Hematopoietic multipotent progenitor cell (in vitro differentiated cells): ENCODE data around the gene ATF3. TPM values are rescaled to one million over a fixed set of nuclear protein-coding genes. Genes with fewer than 3 reads are reported as not detected.

ENCODE experiments used
- DNase-seq, 3 donors: peaks; one replicate each; pipeline ENCODE4 v3.0.0-alpha.2; 2011 to 2015; ENCODE audit warnings: low read depth in 2 of 3, low spot score in 2 of 3
- total RNA-seq: library from RNA; depleted of rRNA; stranded (reverse); fragments of >200 nt; gene quantifications from one replicate; pipeline ENCODE4 v1.2.3, GENCODE V29; 2012

ATF3 gene
- total RNA-seq: 45.0 TPM

GRCh38 chr1:212608392-212608958 is at the start of gene ATF3:
ATF3 (plus strand) TSS chr1:212608761; CDS start chr1:212615022, 6,261 bp downstream.
- peak; percentile 60 to 98 (median 97) for DNase-seq

- no peak for DNase-seq
Measured at GRCh38 chr1:212559929-212560328, 48.6 kb upstream of the ATF3 start.

GRCh38 chr1:212560933-212561460 is 47.6 kb upstream of the ATF3 start:
- DNase-seq: no peak

DNA sequence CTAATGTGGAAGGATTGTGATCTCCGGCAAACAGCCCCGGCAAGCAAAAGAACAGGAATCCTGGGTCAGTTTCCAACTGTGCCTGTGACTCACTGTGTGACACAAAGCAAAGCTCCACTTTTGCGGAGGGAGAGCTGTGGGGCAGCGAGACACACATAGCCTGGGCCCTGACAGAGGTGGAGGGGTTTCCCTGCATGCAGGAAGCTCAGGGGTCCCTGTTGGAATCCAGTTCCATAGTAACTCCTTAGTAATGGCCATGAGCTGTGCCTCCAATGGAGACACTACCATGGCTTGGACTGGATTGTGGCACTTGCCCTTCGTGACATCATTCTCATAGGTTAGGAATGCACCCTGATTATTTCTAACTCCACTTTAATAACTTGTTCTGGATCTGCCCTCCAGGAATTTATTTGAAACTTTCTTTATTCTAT is 47.0 kb upstream of the ATF3 start:
- no peak for DNase-seq

DNA sequence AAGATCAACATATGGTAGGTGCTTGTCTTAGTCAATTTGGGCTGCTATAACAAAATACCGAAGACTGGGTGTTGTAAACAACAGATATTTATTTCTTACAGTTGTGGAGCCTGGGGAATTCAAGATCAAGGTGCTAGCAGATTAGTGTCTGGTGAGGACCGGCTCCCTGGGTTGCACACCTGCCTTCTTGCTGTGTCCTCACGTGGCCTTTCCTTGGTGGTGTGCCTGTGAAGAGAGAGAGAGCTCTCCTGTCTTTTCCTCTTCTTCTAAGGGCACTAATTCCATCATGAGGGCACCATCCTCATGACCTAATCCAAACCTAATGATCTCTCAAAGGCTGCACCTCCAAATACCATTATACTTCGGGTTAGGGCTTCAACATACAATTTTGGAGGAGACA is 45.8 kb upstream of the ATF3 start:
- DNase-seq: no peak

DNA sequence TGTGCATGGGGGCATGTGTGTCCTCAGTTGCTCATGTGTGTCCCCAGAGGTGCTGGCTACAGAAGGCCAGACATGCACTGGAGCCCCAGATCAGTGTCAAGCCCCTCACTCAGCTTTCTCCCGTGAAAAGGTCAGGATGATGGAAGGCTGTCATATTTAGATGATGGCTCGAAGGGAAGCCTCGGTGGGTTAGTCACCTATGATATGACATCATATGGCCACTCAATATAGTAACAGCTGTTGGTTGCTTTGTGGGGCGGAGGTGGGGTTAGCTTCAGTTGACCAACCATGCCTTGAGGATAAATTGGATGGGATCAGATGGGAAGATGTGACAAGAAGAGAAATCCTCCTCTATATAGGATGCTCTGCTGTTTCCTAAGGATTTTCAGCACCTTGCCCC is 43.5 kb upstream of the ATF3 start:
- no peak for DNase-seq

DNA sequence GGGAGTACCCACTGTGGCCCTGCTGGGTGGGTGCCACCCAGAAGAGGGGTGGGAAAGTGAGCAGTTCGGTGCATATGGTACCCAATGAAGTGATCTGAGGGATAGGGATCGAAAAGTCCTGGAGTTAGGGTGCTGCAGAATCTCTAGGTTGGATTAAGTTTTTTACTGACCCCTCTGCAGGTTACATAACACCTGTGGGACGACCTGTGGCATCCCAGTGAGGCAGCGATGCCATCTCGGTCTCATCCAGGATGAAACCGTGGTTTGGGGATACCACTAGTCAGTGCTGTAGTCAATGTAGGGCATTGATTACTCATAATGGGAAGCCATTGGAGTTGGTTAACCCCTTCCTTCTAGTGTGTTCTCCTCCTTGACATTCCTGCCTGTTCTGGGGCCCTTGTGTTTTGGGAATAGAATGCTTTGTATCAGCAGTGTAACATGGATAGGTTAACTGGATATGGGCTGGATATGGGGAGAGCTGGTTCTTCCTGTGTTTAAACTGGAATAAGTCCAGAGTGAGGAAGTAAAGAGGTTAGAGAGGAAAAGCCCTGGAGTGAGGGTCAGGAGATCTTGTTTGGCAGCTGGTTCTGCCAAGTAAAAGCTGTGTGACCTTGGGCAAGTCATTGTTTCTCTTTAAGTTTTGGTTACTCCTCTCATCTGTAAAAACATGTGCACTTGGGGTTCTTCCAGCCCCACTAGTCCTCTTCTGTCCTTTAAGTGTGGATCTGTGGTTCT is 42.8 kb upstream of the ATF3 start:
- no peak for DNase-seq

DNA sequence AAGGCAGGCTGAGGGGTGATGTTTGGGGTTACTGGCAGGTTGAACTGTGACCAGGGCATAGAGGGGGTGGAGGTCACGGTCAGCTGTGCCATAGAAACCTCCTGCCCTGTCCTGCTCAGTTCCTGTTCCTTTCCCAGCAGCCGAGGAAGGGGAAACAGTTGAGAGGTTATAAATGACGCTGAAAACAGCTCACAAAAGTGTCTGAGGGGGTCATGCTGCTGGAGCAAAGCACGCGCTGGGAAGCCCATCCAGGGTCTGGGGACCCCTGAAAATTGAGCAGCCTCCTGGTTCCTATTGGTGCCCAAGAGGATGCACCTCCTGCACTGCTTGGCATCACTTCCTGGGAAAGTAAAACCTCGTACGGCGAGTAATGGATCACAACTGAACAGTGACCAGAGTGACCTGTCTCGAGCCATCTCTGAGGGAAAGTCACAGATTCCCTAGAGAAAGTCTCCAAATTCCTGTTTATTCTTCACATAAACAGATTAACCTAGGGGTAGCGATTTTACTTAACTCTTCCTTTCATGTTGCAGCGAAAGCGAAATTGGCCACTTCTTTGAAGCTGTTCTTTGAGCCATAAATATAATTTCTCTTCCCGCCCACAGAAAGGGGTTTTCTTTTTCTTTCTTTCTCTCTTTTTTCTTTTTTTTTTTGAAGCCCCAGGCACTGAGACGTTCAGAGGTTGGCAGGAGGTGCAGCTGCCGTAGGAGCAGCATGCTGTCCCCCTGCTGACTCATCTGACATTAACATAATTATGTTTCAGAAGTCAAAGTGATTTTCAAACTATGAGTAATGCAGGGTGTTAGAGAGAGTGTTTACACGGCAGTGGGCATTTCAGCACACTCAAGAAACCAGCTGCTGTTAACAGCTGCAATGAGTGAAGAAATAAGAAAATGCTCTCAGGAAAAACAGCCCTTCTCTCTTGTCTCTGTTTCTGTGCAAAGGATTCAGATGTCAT is 41.8 kb upstream of the ATF3 start:
- DNase-seq: peak in 2 of 3 donors; percentile 80 to 86

GRCh38 chr1:212567638-212568037 is 40.9 kb upstream of the ATF3 start:
- no peak for DNase-seq

DNA sequence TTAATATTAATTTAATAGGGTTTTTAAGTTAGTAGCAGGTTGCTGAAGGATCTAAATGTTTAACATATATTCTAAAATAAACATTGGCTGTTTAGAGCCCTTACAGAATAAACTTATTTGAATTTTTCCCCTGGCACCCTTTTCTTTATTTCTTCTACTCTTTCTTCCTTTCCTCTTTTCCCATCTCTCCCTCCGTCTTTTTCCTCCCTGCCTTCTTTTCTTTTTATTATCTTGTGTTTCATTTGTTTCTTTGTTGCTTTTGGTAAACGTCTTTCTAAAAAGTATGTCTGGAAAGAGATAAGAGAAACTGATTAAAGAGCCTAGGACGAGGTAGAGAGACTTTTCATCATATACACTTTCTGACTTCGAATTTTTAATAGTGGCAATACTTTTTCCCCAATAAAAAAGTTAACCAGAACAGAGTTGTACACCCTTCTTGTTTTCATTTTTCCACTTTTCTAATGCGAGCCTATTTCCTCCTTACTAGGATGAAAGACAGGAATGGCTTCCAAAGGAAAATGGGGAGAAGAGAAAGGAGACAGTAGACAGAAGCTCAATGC is 39.5 kb upstream of the ATF3 start:
- no peak for DNase-seq

DNA sequence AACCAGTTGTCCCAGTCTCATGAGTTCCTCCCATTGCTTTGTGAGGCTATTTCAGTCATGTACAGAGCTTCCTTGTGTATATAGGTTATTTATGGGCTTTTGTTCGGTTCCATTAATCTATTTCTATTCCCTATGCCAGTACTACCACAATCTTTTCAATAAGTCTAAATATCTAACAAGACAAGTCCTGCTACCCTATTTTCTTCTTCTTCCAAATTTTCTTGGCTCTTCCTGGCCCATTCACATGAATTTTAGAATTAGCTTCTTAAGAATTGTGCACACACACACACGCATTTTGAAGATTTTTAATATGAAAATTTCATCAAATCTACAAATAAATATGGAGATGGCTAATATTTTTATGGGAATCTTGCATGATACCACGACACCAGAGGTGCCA is 33.8 kb upstream of the ATF3 start:
- DNase-seq: no peak

- DNase-seq: no peak
Measured at GRCh38 chr1:212575333-212575732, 33.2 kb upstream of the ATF3 start.

- DNase-seq: no peak
Measured at GRCh38 chr1:212578041-212578440, 30.5 kb upstream of the ATF3 start.

GRCh38 chr1:212581034-212581433 is 27.5 kb upstream of the ATF3 start:
- DNase-seq: no peak

DNA sequence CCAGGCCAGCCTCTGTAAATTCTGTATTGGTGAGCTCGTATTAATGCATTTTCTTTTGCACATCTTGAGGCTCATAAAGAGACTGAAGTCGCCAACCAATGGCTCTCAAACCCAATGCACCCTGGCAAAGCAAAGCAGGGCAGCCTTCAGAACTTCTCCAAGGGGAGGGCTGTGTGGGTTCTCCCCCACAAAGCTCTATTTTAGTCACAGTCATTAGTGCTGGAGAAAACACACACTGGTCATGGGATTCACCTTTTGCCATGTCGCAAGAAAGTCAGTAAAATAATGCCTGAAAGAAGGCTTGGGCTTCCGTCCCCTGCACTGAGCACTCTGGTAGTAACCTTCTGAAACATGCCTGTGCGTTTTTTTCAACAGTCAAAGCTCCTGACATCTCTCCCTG is 26.3 kb upstream of the ATF3 start:
- no peak for DNase-seq

DNA sequence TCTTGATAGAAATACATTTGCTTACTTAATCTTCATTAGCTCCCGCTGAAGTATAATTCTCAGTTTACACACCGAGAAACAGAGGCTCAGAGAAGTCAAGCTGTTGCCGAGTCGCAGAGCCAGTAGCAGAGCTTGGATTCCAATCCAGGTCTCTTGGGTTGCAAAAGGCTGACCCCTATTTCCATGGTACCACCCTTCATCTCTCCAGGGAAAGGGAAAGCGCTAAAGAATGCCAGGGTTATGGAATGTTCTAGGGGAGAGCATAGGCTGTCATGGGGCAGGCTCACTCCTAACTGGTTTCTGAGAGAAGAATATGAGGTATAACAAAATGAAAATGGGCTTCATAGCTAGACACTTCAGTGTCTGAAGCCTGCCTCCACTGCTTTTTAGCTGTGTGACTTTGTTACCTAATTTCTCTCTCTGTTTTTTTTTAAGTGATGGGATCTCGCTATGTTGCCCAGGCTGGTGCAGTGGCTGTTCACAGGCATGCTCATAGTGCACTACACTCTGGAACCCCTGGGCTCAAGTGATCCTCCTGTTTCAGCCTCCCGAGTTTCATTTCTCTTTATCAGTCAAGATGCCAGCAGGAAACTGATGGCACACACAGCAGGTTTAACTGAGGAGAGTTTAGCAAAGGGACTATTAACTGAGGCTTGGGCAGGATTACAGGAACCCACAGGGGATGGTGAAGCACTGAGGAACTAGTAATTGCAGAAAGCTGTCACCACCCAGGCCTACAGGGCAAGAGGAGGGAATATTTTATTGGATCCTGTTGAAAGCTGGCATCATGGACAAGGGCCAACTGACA is 25.5 kb upstream of the ATF3 start:
- DNase-seq: no peak

DNA sequence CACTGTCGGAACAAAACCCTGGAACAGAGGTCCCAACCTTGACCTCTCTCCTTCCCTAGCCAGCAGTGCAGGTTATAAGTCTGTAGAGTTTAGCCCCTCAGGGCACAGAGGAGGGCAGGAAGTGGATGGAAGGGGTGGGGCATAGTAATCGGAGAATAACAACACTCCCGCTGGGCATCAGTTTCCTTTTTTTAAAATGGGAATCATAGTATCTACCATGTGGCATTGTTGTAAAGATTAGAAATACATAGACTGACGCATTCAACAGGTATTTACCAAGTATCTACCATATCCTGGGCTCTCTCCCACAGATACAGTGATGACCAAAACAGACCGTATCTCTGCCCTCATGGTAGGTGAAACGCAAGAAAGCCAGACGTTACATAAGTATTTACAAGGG is 24.9 kb upstream of the ATF3 start:
- no peak for DNase-seq

DNA sequence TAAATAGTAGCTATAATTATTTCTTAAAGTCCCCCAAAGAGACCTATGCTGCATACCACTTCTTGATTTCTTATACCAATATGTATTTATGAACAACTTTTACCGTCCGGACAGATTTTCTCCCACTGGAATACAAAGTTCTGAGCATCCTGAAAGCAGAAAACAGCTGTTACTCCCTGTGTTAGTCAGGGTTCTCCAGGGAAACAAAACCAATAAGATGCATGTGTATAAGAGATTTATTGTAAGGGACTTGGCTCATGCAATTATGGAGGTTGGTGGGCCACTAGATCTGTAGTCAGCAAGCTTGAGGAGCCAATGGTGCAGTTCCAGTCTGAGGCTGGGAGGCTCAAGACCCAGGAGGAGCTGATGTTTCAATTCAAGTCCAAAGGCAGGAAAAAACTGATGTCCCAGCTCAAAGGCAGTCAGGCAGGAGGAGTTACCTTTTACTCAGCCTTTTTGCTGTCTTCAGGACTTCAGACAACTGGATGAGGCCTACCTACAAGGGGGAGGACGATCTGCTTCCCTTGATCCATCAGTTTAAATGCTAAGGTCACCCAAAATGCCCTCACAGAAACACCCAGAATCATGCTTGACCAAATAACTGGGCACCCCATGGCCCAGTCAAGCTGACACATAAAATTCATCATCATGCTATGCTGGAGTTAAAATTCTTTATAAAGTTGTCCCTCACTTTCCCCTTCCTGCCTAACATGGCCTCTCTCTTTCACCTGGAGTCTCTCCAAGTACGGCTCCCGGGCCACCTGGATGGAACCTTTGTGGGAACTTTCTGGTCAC is 24.3 kb upstream of the ATF3 start:
- no peak for DNase-seq

DNA sequence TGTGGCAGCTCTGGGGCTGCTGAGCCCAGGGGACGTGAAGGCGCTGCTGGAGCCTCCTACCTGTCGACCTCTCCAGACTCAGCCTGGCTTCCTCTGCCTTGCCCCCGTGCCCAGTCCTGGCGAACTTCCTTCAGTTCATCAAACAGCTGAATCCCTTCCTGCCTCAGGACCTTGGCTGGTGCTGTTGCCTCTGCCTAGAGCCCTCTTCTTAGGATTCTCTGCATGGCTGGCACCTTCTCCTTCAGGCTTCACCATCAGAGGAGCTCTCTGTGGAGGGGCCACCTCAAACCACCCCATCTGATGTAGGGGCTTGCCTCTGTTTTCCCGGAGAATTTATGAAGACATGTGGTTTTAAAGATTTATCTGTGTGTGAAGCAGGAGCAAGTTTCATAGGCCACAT is 23.4 kb upstream of the ATF3 start:
- DNase-seq: no peak
